ENCODE measurements around the gene NCOA1. TPM values are rescaled to one million over a fixed set of nuclear protein-coding genes. Genes with fewer than 3 reads are reported as not detected.

NCOA1 gene
- total RNA-seq, 1 experiment from 2014 or later: 24.6 TPM

- CTCF ChIA-PET: no interaction called here
- Histone ChIP-seq H3K4me1 (ENCODE audit: control insufficient read depth, insufficient read depth, low read length) (no peaks in the 10 kb centered on the region), H3K4me3 (ENCODE audit: low read depth in 2 of 2, low read length in 2 of 2) (no peak overlapping the region), H3K36me3 (ENCODE audit: control insufficient read depth, insufficient read depth, low read length) (no peaks in the 10 kb centered on the region), H3K27me3 (ENCODE audit: control insufficient read depth, insufficient read depth, low read length) (no peaks in the 10 kb centered on the region), H3K27ac (ENCODE audit: low read length) (no peak overlapping the region), H3K9me3 (ENCODE audit: control insufficient read depth, insufficient read depth, low read depth, low read length) (no peaks in the 10 kb centered on the region)
- POLR2A ChIA-PET: no interaction called here
- in situ Hi-C loops (cut with HindIII; ENCODE audit: low pct_unique_long_range_greater_than_20kb, low sequenced_read_pairs): no loop called here
- DNase-seq (ENCODE audit: low read depth, low spot score) (no peak), ATAC-seq (no peak)
- BruUV-seq (replicated peaks): no TSS peak
- TF ChIP-seq SIN3A (IDR thresholded peaks at IDR 0.05; ENCODE audit: borderline replicate concordance, insufficient read depth, low read depth, low read length) (no peak), TCF7L2 (IDR thresholded peaks at IDR 0.05; ENCODE audit: low read depth, low read length) (no peak), CTCF (IDR thresholded peaks at IDR 0.05) (no peak), REST (IDR thresholded peaks at IDR 0.05; ENCODE audit: insufficient read depth in 1 of 2, low read depth in 2 of 2, low read length in 1 of 2) (no peak), POLR2AphosphoS5 (IDR thresholded peaks at IDR 0.05; ENCODE audit: low read depth, low read length) (no peak)
- intact Hi-C loops (cut with micrococcal nuclease; ENCODE audit: unreplicated experiment): no loop called here
Observed at GRCh38 chr2:24742730-24743129, 251.7 kb downstream of the NCOA1 start.

- H3K27ac ChIP-seq (ENCODE audit: low read length): no peak overlapping the region
- POLR2A ChIA-PET: no interaction called here
Observed at GRCh38 chr2:24743924-24744323, 252.9 kb downstream of the NCOA1 start.

More at GRCh38 chr2:24743924-24744323, 252.9 kb downstream of the NCOA1 start:
- Histone ChIP-seq H3K36me3 (ENCODE audit: control insufficient read depth, insufficient read depth, low read length) (no peaks in the 10 kb centered on the region), H3K4me3 (ENCODE audit: low read depth in 2 of 2, low read length in 2 of 2) (no peak overlapping the region), H3K27me3 (ENCODE audit: control insufficient read depth, insufficient read depth, low read length) (no peaks in the 10 kb centered on the region), H3K9me3 (ENCODE audit: control insufficient read depth, insufficient read depth, low read depth, low read length) (no peaks in the 10 kb centered on the region), H3K4me1 (ENCODE audit: control insufficient read depth, insufficient read depth, low read length) (no peaks in the 10 kb centered on the region)
- CTCF ChIA-PET: no interaction called here
- in situ Hi-C loops (cut with HindIII; ENCODE audit: low pct_unique_long_range_greater_than_20kb, low sequenced_read_pairs) (no loop called here), intact Hi-C loops (cut with micrococcal nuclease; ENCODE audit: unreplicated experiment) (no loop called here)
- TF ChIP-seq POLR2AphosphoS5 (IDR thresholded peaks at IDR 0.05; ENCODE audit: low read depth, low read length) (no peak), SIN3A (IDR thresholded peaks at IDR 0.05; ENCODE audit: borderline replicate concordance, insufficient read depth, low read depth, low read length) (no peak), CTCF (IDR thresholded peaks at IDR 0.05) (no peak), REST (IDR thresholded peaks at IDR 0.05; ENCODE audit: insufficient read depth in 1 of 2, low read depth in 2 of 2, low read length in 1 of 2) (no peak), TCF7L2 (IDR thresholded peaks at IDR 0.05; ENCODE audit: low read depth, low read length) (no peak)
- DNase-seq (ENCODE audit: low read depth, low spot score): no peak
- ATAC-seq: no peak
- no TSS peak for BruUV-seq (replicated peaks)

All from Panc1 (cell line).